Keratinocyte (primary cell): ENCODE results near the gene BTG3.

Source experiments
- CTCF ChIP-seq, 3 experiments: IDR thresholded peaks in 1 of 3; conservative IDR thresholded peaks in 1 of 3; optimal IDR thresholded peaks in 1 of 3; 2 replicates in 2 of 3; 3 replicates in 1 of 3; pipeline versions ENCODE3 to v1.5.1; 2011; ENCODE audit warnings: low read length in 3 of 3, mild to moderate bottlenecking in 3 of 3, moderate library complexity in 2 of 3, control low read depth in 1 of 3, inconsistent platforms in 1 of 3; ENCODE audit not compliant: insufficient read depth in 2 of 3; ENCODE audit errors: extremely low read depth in 1 of 3
- EZH2 ChIP-seq: IDR thresholded peaks from one replicate; pipeline ENCODE4 v1.6.1; 2012; ENCODE audit warnings: inconsistent platforms, mild to moderate bottlenecking, low read length, moderate library complexity

- TF ChIP-seq EZH2 (no peak), CTCF (optimal IDR thresholded peaks at IDR 0.05 in 1 of 3, IDR thresholded peaks at IDR 0.05 in 1 of 3, conservative IDR thresholded peaks at IDR 0.05 in 1 of 3; ENCODE audit: extremely low read depth in 1 of 3, insufficient read depth in 2 of 3, low read length in 3 of 3) (no peak)
Observed at GRCh38 chr21:17548262-17548661, 64.4 kb downstream of the BTG3 start.
